T47D (cell line): ENCODE measurements around the gene REC114.
"Not testable (repeated sequence)": the region's sequence is repeated elsewhere in the genome, so short reads cannot be mapped to it uniquely, and the experiment has no call there.

Experiments
- DNase-seq, 2 experiments: peaks; one replicate each; pipeline versions ENCODE4 v3.0.0 to v3.0.0-alpha.2; 2011 to 2012; ENCODE audit warnings: low read depth in 1 of 2, low spot score in 1 of 2
- JUND ChIP-seq: IDR thresholded peaks from 2 replicates; pipeline ENCODE4 v1.6.1; 2012; ENCODE audit warnings: low read depth
- in situ Hi-C: cut with HindIII; loops from 2 replicates; pipeline ENCODE4 v1.10.0; 2016; ENCODE audit warnings: low sequenced_read_pairs, low pct_unique_long_range_greater_than_20kb

REC114 gene

GRCh38 chr15:73436613-73437012 lies 6.4 kb upstream of the REC114 start:
- no peak for TF ChIP-seq JUND
- no peak for DNase-seq
- in situ Hi-C loops = no loop called here

GRCh38 chr15:73437543-73438109 lies 5.3 kb upstream of the REC114 start:
- in situ Hi-C loops = no loop called here
- no peak for DNase-seq
- no peak for TF ChIP-seq JUND

- in situ Hi-C loops = no loop called here
- no peak for DNase-seq
- TF ChIP-seq JUND = no peak
Measured at GRCh38 chr15:73438651-73439050, 4.3 kb upstream of the REC114 start.

GRCh38 chr15:73440571-73440970 lies 2.4 kb upstream of the REC114 start:
- DNase-seq = no peak
- TF ChIP-seq JUND = no peak
- in situ Hi-C loops = no loop called here

- no peak for TF ChIP-seq JUND
- no peak for DNase-seq
- in situ Hi-C loops = no loop called here
Measured at GRCh38 chr15:73442421-73442820, 543 bp upstream of the REC114 start.

- in situ Hi-C loops, DNase-seq: not testable (repeated sequence)
Measured at GRCh38 chr15:73447471-73447870, 4.5 kb downstream of the REC114 start.

GRCh38 chr15:73448158-73448758 lies 5.3 kb downstream of the REC114 start:
- in situ Hi-C loops = not testable (repeated sequence)
- peak in 1 of 2 experiments; percentile 7 for DNase-seq

- DNase-seq, in situ Hi-C loops: not testable (repeated sequence)
Measured at GRCh38 chr15:73449980-73450379, 7.0 kb downstream of the REC114 start.

- no peak for TF ChIP-seq JUND
- in situ Hi-C loops = no loop called here
- no peak for DNase-seq
Measured at GRCh38 chr15:73454096-73454495, 11.1 kb downstream of the REC114 start.

GRCh38 chr15:73455876-73456275 lies 12.9 kb downstream of the REC114 start:
- no peak for DNase-seq
- in situ Hi-C loops = no loop called here
- TF ChIP-seq JUND = no peak

- in situ Hi-C loops = no loop called here
- no peak for TF ChIP-seq JUND
- no peak for DNase-seq
Measured at GRCh38 chr15:73457334-73457733, 14.4 kb downstream of the REC114 start.

- no peak for DNase-seq
- in situ Hi-C loops = no loop called here
- no peak for TF ChIP-seq JUND
Measured at GRCh38 chr15:73460662-73461061, 17.7 kb downstream of the REC114 start.

- in situ Hi-C loops = no loop called here
- no peak for TF ChIP-seq JUND
- peak in 1 of 2 experiments; percentile 2 for DNase-seq
Measured at GRCh38 chr15:73464602-73465001, 21.6 kb downstream of the REC114 start.

- in situ Hi-C loops = no loop called here
- TF ChIP-seq JUND = no peak
Measured at GRCh38 chr15:73467758-73468157, 24.8 kb downstream of the REC114 start.

More at GRCh38 chr15:73467758-73468157, 24.8 kb downstream of the REC114 start:
- DNase-seq = no peak
